HG03571 (cell line): ENCODE results near the gene MNT.

Experiments
- ATAC-seq: cut with Tn5 transposase; IDR thresholded peaks from one replicate; pipeline ENCODE4 v1.9.1; 2021; ENCODE audit not compliant: unreplicated experiment

The MNT gene

DNA sequence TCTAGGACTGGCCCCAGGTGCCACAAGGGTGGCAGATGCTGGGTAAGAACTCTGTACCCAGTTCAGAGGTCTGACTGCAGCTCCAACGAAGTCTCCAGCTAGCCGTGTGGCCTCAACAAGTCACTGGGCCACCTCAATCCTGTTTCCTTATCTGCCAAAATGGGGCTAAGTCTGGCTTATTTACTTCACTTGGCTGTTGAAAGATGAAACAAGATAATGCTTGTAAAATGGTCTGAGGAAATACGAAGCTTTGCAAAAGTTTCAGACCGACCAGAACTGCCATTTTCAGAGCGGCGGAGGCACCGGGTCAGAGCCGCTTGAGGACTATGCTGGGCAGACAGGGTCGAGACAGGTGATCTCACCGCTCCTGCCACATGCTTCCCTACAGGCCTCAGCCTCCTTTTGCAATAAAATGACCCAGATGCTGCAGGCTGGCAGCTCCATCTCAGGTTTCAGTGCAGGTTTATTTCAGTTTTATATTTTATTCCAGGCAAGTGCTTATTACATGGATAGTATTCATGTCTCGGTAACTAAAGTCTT is 17.2 kb downstream of the MNT start:
- ATAC-seq = no peak

DNA sequence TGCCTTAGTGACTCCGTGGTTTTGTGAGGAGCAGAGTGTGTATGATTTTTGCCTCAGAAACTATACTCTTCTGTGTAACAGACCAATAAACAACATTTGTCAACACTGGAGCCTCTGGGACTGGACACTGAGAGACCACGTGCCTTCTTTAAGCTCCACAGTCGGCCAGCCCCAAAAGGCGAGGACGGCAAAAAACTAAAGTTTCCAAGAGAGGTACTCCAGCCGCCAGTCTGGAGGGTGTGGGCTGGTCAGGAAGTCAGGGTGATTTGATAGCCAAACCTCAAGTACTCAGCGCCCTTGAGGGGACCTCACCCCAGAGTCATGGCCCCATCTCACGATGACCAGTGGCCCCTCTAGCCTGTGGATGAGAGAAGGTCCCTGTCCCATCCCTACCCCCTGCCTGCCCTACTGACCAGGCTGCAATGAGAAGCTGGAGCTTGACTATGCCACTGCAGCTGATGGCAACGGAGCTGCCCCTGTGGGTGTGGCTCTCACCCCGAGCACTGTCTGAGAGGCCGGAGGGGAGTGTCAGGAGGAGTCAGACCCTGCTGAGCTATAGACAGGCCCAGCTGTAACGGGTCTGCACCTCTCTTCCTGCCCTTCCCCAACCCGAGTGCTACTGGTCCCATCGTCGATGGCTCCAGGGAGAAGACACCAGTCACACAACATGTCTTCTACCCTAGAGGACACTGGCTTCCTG is 19.8 kb downstream of the MNT start:
- ATAC-seq = no peak

DNA sequence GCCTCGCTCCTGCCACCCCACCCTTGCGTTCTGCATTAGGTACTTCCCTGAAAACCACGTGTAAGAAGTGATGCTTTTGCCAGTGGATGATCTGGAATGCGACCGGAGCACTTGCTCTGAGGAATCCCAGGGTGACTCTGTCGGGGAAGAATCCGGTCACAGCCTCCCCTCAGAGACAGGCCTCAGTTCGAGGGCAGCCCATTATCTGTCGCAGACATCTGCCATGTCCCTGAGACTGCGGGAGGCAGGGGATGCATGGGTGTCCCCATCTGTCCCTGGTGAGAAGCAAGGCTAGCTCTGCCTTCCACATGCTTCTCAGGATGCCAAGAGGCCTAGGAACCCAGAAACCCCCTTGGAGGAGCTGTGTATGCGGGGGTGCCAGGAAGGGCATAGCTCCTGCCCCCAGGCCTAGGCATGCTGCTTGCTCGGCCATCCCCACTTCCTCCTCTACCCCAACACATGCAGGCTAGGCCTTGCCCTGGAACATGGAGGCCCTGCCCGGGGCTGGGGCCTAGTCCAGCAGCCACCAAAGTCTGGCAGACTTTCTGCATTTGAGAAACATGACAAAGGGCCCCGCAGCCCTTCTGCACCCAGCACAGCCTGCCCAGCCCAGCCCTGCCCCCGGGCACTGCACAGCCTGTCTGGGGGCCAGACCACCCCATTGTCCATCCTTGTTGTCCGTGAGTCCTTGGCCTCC is 20.5 kb downstream of the MNT start:
- ATAC-seq = no peak

DNA sequence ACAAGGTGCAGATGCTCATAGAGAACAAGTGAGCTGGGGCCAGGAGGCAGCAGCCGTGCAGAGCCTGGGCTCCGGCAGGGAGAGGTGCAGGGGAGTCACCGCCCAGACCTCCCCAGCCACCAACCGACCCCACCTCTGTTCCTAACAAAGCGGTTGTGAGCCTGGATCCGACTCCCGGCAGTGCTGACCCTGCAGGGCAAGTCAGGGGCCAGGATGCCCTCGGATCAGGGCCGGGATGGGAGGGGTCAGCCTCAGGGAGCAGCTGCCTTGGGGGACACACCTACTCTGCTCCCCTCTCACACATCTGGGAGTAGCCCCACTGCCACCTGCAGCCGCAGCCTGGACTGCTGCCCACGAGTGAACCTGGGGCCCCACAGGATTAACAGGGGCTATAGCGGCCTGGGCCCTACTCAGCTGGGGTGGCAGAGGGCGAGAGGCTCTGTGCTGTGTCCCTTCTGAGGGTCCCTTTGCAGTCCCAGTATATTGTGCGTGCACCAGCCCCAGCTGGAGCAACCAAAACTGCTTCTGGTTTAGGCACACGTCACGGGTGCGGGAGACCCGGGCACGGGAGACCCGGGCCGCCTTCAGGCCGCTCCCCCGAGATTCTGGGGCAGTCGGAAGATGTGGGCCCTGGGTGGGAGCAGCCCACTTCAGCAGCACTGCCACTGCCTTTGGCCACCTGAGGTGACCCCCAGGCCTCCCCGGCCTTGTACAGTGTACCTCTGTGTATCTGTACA is 21.2 kb downstream of the MNT start:
- ATAC-seq = no peak

DNA sequence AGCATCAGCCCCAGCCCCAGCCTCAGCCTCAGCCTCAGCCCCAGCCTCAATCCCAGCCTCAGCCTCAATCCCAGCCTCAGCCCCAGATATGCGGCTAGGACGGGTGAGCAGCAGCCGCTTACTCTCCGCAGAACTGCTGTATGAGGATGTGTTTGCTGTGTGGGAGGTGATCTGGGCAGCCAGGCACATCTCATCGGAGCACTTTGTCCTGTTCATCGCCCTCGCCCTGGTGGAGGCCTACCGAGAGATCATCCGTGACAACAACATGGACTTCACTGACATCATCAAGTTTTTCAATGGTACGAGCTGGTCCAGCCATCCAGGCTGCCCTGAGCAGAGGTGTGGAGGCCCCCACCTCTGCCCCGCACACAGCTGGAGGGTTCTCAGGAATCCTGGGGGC is 22.0 kb downstream of the MNT start:
- no peak for ATAC-seq

DNA sequence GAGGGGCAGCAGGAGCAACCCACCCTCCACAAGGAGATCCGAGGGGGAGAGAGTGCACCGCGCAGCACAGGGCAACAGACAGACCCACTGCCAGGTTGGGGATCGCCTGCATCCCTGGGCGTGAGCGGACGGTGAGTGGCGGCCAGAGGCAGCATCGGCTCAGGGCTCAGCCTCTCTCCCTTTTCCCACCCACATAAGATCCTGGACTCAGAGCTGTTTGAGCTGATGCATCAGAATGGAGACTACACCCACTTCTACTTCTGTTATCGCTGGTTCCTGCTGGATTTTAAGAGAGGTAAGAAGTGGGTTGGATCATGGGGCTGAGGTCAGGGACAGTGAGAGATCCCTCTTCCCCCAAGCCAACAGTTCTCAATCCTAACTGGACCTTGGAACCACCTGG is 23.2 kb downstream of the MNT start:
- ATAC-seq = no peak

DNA sequence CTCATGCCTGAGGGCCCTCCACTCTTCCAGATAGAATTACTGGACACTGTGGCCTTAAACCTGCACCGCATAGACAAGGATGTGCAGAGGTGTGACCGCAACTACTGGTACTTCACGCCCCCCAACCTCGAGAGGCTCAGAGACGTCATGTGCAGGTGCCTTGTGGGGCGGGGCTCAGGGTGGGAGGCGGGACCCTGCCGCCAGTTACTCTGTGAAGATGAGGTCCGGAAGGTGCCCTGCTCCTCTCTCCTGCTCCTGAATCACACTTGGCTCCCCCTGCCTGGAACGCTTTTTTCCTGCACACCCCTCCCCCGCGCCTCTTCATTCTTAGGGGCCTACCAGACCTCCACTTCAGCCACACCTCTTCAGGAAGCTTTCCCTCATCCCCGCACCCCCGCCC is 24.8 kb downstream of the MNT start:
- ATAC-seq = no peak

DNA sequence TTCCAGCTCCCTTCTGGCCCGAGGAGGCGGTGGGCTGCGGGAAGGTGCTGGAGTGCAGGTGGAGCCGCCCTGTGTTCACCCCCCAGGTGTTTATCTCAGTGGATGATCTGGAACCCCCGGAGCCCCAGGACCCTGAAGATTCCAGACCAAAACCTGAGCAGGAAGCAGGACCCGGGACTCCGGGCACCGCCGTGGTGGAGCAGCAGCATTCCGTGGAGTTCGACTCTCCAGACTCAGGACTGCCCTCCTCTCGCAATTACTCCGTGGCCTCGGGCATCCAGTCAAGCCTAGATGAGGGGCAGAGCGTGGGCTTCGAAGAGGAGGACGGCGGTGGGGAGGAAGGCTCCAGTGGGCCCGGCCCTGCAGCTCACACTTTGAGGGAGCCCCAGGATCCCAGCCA is 25.5 kb downstream of the MNT start:
- no peak for ATAC-seq

DNA sequence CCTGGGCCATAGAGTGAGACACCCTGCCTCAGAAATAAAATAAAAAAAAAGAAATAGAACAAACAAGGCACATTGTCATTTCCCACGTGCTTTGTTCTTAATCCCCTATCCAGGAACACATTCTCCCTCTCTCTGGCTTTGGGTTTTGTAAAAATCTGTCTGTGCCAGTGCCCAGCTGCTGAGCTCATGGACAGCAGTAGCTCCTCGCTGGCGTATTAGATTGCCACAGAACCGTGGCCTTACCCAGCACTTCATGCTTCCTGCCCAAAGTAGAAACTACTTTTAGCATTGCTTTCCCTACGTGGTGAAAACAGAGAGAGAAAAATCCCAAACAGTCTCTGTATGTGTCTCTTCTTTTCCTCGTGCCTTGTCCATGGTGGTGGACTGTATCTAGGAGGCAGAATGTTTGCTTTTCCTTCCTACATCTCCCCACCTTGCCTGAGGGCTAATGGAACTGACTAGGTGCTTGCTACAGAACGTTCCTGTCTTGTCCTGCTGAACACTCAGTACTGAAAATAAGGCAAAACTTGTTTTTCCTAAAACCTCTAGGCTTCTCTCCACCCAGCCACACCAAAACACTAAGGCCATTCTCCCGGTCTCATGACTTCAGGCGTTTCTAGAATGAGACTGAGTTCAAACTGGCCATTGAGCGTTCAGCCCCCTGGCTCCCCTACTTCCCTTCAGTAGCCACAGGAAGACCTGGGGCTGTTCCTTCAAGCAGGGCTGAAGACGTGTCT is 26.1 kb downstream of the MNT start:
- ATAC-seq = no peak

DNA sequence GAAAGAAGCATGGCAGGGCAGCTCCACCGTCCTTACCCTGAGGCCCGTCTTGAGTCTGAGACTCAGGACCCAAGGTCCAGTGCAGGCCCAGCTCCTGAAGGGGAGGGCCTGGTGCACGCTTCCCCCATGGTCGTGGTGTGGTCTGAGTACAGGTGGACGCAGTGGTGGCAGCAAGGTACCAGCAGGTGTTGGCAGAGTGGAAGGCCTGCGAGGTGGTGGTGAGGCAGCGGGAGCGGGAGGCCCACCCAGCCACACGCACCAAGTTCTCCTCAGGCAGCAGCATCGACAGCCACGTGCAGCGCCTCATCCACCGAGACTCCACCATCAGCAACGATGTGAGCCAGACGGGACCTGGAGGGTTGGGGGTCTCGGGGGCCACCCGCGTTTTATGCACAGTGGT is 27.7 kb downstream of the MNT start:
- no peak for ATAC-seq

DNA sequence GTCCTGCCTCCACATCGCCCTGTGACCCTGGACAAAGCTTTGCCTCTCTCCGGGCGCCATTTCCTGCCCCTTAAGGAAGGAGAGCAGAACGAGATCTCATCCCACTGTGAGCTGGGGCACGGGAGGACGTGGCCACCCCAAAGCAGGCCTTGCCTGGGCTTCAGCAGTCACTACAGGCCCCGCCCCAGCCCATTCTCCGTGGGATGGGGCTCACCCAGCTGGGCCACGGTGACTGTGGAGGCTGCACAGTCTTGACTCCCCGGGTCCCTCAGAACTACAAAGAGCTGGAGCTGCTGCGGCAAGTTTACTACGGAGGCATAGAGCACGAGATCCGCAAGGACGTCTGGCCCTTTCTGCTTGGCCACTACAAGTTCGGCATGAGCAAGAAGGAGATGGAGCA is 28.2 kb downstream of the MNT start:
- ATAC-seq = no peak

DNA sequence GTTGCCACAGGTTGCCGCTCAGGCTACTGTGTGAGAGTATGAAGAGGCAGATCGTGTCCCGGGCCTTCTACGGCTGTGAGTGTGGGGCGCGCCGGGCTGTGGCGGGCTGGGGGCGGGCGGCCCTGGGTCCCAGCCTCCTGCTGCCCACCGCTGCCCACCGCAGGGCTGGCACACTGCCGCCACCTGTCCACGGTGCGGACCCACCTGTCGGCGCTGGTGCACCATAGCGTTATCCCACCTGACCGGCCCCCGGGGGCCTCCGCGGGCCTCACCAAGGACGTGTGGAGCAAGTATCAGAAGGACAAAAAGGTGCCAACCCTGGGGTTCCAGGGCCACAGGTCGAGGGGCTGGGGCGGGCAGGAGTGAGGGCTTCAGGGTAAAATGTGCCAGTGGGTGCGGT is 28.7 kb downstream of the MNT start:
- no peak for ATAC-seq

DNA sequence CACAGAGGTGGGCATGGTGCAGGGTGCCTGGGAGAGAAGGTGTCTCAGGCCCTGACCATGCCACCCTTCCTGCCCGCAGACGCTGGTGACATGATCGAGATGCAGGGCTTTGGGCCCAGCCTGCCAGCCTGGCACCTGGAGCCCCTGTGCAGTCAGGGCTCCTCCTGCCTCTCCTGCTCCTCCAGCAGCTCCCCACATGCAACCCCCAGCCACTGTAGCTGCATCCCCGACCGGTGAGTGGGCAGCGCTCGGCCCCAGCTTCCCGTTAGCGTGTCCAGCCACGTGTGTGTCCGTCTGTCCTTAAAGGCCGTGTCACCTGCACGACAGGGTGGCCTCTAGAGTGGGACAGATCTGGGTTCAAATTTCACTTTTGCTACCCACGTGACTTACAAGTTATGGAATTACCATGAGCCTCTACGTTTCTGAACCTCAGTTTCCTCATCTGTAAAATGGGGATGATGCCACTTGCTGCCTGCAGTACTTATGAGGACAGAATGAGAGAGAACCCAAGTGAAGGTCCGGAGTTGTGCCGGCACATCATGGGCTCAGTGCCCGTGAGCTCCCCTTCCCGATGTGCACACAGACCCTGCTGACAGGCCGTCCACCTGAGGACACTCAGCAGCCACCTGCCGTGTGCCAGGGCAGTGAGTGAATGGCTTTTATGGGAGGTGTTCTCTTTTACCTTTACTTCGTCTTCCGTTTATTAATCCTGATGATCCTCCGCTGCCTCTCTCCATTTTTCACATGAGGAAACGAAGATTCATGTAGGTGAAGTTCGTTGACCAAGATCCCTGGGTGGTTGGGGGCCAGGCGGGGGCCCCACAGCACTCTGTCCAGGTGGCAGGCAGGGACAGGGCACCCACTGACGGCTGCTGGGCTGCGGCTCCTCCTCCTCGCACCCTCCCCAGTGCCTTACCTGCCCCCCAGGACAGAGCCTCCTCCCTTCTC is 29.4 kb downstream of the MNT start:
- no peak for ATAC-seq

DNA sequence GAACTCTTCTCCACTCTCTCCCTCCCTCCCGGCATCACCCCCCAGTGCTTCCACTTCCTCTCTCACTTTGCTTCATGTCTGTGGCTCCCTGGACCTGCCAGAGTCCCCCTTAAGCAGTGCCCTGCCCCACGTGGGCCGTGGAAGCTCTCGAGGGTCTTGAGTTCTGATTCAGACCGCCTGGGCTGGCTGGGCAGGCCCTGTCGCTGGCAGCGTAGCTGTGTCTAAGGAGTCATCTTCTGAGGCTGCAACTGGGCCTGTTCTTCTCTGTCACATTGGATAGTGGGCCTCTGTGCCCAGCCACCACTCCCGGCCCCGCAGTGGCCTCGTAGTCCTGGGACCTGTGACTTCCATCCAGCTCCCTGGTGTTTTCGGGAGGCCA is 30.7 kb downstream of the MNT start:
- no peak for ATAC-seq

DNA sequence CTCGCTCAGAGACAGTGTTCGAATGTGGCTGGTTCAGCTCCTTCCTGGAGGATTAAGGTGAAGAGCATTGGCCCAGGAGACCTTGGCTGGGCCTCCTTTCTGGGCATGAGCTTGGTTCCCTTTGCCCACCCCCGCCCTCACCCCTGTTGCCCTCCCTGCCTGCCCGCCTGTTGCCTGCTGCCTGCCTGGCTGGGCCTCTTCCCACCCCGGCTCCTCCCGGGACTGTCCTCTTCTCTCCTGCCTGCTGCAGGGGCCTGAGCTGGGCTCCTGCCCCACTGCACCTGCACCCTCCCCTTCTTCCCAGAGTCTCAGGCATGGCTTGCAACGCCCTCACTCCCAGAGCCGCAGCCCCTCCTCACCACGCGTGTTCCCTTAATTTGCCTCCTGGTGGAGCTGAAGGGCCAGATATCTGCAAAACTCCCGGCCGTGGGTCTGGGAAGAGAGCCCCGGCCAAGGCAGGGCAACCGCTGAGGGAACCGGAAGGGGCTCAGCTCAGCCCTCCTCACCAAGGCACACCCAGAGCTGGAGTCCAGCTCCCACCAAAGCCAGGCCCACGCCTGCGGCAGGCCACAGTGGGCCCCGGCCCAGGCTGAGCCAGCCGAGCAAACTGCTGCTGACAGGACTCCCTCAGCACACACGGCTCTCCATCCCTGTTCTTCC is 31.2 kb downstream of the MNT start:
- no peak for ATAC-seq

DNA sequence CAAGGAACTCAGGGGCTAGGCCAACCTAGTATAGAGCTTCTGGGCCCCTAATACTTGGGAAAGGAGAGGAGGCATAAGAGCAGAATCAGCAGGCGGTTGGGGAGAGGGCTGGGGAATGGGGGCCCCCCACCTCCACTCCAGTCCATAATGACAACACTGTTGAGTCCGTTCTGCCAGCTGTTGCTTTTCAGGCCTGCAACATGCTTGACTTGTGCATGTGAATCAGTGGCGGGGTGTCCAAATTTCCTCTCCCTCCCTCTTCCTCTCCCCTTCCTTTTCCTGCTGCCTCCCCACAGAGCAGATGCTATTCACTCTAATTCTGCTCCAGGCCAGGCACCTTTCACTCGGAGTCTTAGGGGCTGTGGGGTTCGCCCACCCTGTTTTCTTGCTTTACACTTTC is 31.8 kb downstream of the MNT start:
- no peak for ATAC-seq

DNA sequence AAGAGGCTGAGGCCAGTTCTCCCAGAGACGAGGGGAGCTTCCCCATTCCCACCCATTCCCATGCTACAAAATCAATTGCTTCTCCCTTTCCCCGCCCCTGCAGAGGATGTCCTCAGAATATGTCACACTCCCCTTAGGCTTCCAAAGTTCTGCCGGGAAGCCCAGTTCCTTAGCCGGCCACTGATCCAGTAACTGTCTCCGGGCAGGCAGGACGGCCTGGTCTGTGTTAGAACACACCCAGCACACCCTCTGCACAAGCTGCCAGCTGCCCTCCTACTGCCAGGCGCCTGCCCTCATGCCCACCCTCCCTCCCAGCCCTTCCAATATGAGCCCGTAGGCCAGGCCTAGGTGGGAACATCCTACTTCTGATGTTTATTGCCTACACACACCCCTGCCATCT is 32.5 kb downstream of the MNT start:
- no peak for ATAC-seq

DNA sequence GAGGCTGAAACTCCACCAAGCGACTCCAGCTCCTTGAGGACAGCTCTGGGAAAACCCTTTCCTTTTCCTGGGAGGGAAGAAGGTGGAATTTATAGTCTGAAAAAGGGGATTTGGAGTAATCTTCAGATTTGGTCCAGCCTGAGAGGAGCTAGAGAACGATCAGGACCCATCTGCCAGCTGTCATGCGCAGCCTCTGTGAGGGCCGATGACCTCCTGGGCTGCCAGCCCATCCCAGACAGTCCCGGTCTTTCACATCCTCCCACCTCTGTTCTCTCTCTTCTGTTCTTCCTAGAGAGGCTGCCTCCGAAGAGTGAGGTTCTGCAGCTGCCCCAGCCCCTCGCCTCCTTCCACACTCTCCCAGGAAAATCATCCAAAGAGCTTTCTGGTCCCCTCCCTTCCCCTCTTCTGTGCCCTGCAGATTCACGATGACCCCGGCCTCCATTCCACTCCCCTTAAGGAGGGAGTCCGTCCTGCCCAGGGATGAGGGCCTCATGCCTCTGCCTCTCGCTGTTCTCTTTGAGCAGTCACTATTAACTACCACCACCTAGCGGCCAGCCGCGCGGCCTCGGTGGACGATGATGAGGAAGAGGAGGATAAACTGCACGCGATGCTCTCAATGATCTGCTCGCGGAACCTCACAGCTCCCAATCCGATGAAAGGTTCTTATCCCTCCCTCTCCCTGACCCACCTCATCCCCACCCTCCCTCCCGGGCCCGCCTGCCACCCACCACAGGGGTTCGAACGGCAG is 33.9 kb downstream of the MNT start:
- no peak for ATAC-seq

DNA sequence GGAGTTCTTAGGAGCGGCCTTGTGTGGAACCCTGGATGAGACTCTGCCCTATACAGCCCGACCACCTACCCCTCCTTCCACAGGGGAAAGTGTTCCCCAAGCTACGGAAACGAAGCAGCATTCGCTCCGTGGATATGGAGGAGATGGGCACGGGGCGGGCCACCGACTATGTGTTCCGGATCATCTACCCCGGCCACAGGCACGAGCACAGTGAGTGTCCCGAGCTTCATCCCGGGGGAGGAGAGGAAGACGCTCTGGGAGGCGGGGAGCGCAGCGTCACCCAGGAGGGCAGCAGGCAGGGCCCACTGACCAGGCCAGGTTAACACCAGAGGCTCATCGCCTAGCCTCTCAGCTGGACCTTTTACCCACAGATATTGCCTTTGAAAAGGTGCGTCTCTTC is 35.7 kb downstream of the MNT start:
- no peak for ATAC-seq
